LNCaP clone FGC (cell line): ENCODE data around the gene CDC42EP1.

Experiments used
- DNase-seq: peaks from one replicate; pipeline ENCODE4 v3.0.0-alpha.2; 2011; ENCODE audit warnings: low read depth
- H3K4me3 ChIP-seq: 2 replicates; pipeline ENCODE4 v1.5.1; 2011; ENCODE audit warnings: mild to moderate bottlenecking, low read depth, low read length, control low read depth
- TF ChIP-seq, protein P1 (sequence below): IDR thresholded peaks from 2 replicates; pipeline ENCODE4 v1.5.1; 2012; ENCODE audit warnings: mild to moderate bottlenecking; ENCODE audit not compliant: control insufficient read depth, insufficient read depth; ENCODE audit errors: extremely low read depth

CDC42EP1 gene

DNA sequence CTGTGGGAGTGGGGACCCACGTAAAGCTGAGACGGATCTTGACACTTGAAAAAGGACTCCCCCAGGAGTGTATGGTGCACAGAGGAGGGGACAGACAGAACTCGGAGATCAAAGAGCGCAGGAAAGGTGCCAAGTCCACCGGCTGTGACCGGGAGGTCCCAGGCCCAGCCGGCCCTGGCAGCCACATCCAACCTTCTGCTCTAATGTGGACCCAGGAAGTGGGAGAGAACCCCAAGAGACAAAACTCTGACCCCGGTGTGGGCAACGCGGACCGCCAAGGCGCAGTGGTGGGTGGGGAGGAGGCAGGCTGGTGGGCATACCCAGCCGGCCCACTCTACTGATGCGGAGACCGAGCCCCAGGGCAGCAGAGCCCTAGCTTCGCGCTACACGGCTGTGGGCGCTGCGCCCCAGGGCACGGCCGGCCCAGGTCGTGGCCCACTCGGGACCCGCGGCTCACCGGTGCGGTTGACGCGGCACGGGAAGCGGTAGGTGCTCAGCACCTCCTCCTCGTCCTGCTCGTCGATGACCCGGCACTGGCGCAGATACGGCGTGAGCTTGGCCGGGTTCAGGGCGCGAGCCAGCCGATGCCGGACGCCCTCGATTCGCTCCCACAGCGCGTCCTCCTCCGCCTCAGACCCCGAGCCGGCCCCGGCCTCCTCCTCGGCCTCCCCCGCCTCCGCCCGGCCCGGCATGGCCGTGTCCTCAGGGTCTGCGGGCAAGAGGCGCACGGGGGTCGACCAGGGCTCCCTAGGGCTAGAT is 41.6 kb upstream of the CDC42EP1 start:
- TF ChIP-seq, protein P1, sequence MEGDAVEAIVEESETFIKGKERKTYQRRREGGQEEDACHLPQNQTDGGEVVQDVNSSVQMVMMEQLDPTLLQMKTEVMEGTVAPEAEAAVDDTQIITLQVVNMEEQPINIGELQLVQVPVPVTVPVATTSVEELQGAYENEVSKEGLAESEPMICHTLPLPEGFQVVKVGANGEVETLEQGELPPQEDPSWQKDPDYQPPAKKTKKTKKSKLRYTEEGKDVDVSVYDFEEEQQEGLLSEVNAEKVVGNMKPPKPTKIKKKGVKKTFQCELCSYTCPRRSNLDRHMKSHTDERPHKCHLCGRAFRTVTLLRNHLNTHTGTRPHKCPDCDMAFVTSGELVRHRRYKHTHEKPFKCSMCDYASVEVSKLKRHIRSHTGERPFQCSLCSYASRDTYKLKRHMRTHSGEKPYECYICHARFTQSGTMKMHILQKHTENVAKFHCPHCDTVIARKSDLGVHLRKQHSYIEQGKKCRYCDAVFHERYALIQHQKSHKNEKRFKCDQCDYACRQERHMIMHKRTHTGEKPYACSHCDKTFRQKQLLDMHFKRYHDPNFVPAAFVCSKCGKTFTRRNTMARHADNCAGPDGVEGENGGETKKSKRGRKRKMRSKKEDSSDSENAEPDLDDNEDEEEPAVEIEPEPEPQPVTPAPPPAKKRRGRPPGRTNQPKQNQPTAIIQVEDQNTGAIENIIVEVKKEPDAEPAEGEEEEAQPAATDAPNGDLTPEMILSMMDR = no peak
- H3K4me3 ChIP-seq = peak overlapping the region; percentile 58
- DNase-seq = no peak

DNA sequence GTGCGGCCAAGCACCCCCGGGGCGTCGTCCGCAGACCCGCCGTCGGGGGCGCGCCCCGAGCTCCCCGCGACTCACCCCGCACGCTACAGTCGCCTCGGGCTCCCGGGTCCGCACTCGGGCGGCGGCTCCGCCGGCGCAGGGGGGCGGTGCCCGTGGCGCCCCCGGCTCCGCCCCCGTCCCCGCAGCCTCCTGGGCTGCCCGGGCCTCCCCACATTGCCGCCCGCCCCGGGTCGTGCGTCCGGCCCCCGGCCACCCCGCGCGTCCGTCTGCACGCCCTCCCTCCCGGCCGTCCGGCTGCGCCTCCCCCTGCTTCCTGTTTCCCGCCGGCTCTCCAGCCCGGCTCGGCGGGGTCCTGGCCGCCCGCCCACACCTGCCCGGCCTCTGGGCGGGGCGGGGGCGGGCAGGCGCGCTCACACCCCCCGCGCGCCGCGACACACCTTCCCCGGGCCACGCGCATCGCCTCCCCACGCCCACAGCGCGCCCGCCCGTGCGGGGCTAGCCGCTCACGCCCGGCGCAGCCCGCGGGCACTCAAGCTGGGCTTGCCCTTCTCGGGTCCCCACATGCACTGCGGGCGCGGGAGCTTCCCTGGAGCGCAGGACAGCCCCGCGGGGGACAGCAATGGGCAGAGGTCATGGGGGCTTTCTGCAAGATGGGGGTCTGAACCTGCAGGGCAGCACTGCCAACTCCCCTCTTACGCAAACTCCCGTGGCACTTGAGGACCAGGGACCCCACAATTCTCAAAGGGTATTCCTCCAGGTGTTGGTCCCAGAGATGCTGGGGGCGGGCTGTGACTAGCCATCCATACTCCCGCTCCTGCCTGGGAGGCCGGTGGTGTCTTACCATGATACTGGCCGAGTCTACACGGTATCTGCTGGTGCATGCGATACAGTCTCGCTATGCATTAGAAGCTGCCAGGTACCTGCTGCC is 40.7 kb upstream of the CDC42EP1 start, which contains the start of gene CARD10:
TSS of gene CARD10 (minus strand) at position 148 of the 928 bp plus-strand sequence. CDS start 215 bp downstream, outside the sequence.
- peak within 1 kb of the TSS; percentile 58 for H3K4me3 ChIP-seq
- TF ChIP-seq, protein P1 = no peak

DNA sequence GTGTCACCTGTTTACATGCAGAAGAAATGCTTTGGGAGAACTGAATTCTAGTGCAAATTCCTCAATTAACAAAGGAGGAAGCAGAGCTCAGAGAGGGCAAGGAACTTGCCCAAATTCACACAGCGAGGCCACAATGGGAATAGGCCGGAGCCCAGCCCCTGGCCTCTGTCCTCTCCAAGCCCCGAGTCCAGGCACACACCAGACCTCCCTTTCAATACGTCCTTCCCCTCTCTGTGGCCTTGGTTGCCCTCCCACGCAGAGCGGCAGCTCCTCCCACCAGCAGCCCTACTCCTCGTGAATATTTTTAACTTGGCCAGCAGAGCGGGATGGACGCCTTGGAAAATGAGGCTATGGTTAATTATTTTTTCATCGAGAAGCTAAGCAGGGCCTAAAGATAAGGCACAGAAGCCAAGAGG is 39.5 kb upstream of the CDC42EP1 start:
- no peak for DNase-seq
- TF ChIP-seq, protein P1 = no peak
- no peak overlapping the region for H3K4me3 ChIP-seq

More for the DNA sequence above, 40.7 kb upstream of the CDC42EP1 start, which contains the start of gene CARD10:
- DNase-seq = no peak

- no peak for DNase-seq
- TF ChIP-seq, protein P1 = no peak
- H3K4me3 ChIP-seq = no peak overlapping the region
Measured at GRCh38 chr22:37521236-37521739, 39.0 kb upstream of the CDC42EP1 start.

GRCh38 chr22:37522482-37522881 is 37.8 kb upstream of the CDC42EP1 start:
- TF ChIP-seq, protein P1 = no peak
- H3K4me3 ChIP-seq = no peak overlapping the region
- DNase-seq = no peak

- no peak for DNase-seq
- TF ChIP-seq, protein P1 = no peak
Measured at GRCh38 chr22:37525073-37525745, 35.1 kb upstream of the CDC42EP1 start.

More at GRCh38 chr22:37525073-37525745, 35.1 kb upstream of the CDC42EP1 start:
- H3K4me3 ChIP-seq = no peak overlapping the region
